Nephron (organoid): ENCODE measurements around the gene RGS19.

Experiments used
- H3K27ac Mint-ChIP-seq, 3 experiments: 2 replicates each; pipeline ENCODE4 v1.8.0; 2020; ENCODE audit warnings: mixed read lengths in 3 of 3, mild to moderate bottlenecking in 2 of 3, moderate library complexity in 1 of 3
- H3K27me3 Mint-ChIP-seq: 2 replicates; pipeline ENCODE4 v1.8.0; 2021; ENCODE audit warnings: low read depth, mild to moderate bottlenecking, moderate library complexity, mixed read lengths
- H3K36me3 Mint-ChIP-seq: 2 replicates; pipeline ENCODE4 v1.8.0; 2020; ENCODE audit warnings: low read depth, mixed read lengths
- H3K4me1 Mint-ChIP-seq: 2 replicates; pipeline ENCODE4 v1.8.0; 2020; ENCODE audit warnings: mixed read lengths
- H3K4me3 Mint-ChIP-seq, 3 experiments: 2 replicates each; pipeline ENCODE4 v1.8.0; 2020; ENCODE audit warnings: mild to moderate bottlenecking in 3 of 3, mixed read lengths in 3 of 3, moderate library complexity in 2 of 3
- H3K9me3 Mint-ChIP-seq: 2 replicates; pipeline ENCODE4 v1.8.0; 2020; ENCODE audit warnings: mixed read lengths
- TF ChIP-seq, protein P1 (sequence below), 3 experiments: fragments of 200-600 bp; sonication (generic); IDR thresholded peaks; one replicate each; pipeline ENCODE4 v1.5.0; 2021; ENCODE audit warnings: antibody characterized with exemption in 3 of 3; ENCODE audit not compliant: unreplicated experiment in 3 of 3

Gene RGS19

DNA sequence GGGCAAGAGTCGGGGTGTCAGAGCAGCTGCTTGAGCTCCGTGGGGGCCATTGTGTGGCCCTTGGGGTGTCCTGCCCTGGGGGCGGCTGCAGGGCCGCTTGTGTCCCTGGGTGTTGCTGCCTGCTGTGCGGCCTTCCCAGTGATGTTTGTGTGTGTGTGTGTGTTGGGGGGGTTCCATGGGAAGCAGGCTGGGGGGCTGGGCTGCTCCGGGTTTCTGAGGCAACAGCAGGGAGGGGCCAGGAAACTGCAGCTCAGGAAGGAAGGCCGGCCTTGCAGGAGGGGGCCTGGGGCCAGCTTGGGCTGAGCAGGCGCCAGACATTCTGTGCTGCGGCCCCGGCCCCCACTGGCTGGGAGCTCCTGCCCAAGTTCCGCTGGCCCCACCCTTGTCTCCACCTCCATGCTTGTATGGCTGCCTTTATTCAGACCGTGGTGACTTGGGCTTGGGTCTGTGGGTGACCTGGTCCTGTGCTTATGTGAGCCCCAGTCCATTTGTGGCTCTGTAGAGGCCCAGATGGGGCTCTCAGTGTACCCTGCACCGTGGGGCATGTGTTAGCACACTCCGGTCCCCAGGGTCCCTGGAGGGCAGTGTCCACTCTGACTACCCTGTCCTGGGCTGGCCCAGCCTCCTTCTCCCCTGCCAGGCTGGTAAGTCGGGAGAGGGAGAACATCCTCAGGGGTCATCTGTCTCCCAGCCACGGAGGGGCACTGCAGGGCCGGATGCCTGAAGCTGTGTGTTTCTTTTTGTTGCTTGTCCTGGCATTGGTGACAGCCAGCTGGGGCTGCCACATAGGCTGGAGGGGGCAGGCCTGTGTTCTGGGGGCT lies 25.3 kb downstream of the RGS19 start:
- H3K27me3 Mint-ChIP-seq = peaks cover 32% of the 10 kb centered on the region
- no peaks in the 10 kb centered on the region for H3K9me3 Mint-ChIP-seq
- TF ChIP-seq, protein P1, sequence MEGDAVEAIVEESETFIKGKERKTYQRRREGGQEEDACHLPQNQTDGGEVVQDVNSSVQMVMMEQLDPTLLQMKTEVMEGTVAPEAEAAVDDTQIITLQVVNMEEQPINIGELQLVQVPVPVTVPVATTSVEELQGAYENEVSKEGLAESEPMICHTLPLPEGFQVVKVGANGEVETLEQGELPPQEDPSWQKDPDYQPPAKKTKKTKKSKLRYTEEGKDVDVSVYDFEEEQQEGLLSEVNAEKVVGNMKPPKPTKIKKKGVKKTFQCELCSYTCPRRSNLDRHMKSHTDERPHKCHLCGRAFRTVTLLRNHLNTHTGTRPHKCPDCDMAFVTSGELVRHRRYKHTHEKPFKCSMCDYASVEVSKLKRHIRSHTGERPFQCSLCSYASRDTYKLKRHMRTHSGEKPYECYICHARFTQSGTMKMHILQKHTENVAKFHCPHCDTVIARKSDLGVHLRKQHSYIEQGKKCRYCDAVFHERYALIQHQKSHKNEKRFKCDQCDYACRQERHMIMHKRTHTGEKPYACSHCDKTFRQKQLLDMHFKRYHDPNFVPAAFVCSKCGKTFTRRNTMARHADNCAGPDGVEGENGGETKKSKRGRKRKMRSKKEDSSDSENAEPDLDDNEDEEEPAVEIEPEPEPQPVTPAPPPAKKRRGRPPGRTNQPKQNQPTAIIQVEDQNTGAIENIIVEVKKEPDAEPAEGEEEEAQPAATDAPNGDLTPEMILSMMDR (IDR thresholded peaks at IDR 0.05; ENCODE audit: unreplicated experiment in 3 of 3) = peak in 1 of 3 experiments; percentile 18
- H3K4me1 Mint-ChIP-seq = peaks cover 11% of the 10 kb centered on the region
- peak overlapping the region; percentile 34 to 50 (median 36) for H3K4me3 Mint-ChIP-seq
- no peaks in the 10 kb centered on the region for H3K36me3 Mint-ChIP-seq
- H3K27ac Mint-ChIP-seq = peak overlapping the region; percentile 56 to 66 (median 62)

DNA sequence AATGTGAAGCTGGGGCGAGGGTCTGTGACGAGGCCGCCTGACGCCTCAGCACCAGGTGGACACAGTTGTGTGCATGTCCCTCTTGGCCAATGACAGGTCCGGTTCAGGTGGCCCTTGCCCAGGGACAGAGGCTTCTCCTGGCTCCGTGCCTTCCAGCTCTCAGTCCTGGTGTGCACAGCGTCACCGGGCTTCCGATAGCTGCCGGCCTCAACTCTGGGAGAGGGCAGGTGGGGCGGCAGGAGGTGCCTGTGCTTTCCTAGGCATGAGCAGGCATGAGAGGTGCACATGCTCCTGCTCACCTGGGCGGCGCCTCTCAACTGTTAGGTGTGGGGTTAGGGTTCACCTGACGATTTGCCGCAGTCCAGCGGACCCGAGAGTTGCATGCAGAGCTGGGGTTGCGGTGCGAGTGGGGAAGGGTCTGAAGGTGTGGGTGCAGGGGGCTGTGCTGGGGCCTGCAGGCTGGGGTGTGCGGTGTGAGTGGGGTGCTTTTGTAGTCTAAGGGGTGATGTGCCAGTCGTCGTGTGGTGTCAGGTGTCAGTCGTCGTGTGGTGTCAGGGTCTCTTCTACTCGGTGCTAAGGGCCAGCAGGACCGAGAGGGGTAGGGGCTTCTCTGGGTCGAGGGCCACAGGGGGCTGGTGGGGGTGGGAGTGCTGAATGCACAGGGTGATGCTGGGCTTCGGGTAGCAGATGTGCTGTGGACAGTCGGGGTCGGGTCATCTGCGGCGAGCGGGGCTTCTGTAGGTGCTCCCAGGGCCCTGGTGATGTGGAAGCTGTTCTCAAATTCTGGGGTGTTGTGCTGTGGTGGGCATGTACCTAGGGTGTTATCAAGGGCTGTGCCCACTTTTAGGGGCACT lies 26.1 kb downstream of the RGS19 start:
- Mint-ChIP-seq H3K9me3 (no peaks in the 10 kb centered on the region), H3K27ac (peak overlapping the region; percentile 47 to 66 (median 62)), H3K4me3 (peak overlapping the region; percentile 30 to 50 (median 32)), H3K36me3 (no peaks in the 10 kb centered on the region), H3K4me1 (peaks cover 11% of the 10 kb centered on the region), H3K27me3 (peaks cover 35% of the 10 kb centered on the region)
- TF ChIP-seq, protein P1 (IDR thresholded peaks at IDR 0.05; ENCODE audit: unreplicated experiment in 3 of 3) = no peak

DNA sequence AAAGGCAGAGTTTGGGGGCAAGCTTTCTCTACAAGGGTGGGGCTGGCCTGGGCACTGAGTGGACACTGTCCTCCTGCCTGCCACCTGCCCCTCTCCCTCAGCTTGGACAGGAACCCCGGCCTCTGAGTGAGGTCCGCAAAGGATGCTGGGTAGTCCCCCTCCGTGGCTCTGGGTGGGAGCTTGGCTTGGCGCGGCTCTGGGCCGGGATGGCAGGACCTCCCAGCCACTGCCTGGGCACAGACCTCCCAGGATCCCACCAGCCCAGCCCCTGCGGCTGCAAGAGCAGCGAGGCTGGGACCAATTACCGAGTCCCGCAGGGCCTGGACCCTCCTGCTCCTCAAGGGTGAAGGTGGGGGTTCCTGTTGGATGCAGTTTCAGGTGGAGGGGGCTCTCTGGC lies 27.0 kb downstream of the RGS19 start:
- Mint-ChIP-seq H3K4me3 (no peak overlapping the region), H3K9me3 (no peaks in the 10 kb centered on the region), H3K27me3 (peaks cover 43% of the 10 kb centered on the region), H3K36me3 (no peaks in the 10 kb centered on the region), H3K4me1 (peaks cover 11% of the 10 kb centered on the region), H3K27ac (no peak overlapping the region)
- TF ChIP-seq, protein P1 (IDR thresholded peaks at IDR 0.05; ENCODE audit: unreplicated experiment in 3 of 3) = no peak

DNA sequence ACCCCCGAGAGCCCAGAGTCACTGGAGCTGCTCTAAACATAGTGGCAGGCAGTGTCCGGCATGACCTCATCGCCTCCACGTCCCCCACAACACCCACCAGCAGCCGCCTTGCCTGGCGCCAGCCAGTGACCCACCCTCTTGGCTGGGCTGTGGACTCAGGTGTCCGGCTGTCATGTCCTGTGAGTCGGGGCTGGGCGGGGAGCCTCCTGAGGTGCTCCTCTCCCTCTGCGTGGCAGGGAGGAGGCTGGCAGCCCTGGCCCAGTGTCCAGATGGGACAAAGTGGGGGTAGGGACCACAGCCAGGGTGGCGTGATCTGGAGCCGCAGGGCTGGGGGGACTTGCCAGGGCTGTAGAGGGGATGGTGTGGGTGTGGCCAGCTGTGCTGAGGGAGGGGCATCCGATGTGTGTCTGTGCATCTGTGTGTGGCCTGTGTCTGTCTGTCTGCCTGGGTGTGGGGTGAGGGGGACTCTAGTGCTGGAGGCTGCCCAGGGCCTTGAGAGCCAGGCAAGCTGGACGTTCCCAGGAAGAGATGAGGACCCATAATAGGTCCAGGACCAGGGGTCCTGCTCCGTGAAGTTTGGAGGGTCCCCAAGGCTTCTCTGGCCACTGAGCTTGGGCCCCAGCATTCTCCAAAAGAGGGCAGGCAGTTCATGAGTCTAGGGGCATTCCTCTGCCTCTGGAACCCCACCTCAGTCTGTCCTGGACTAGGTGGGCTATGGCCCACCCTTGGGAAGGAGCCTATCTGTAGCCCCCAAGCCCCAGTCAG lies 27.6 kb downstream of the RGS19 start:
- peak overlapping the region in 2 of 3 experiments; percentile 14 to 56 for H3K4me3 Mint-ChIP-seq
- no peaks in the 10 kb centered on the region for H3K36me3 Mint-ChIP-seq
- peak overlapping the region in 1 of 3 experiments; percentile 49 for H3K27ac Mint-ChIP-seq
- peaks cover 11% of the 10 kb centered on the region for H3K4me1 Mint-ChIP-seq
- peaks cover 49% of the 10 kb centered on the region for H3K27me3 Mint-ChIP-seq
- TF ChIP-seq, protein P1 (IDR thresholded peaks at IDR 0.05; ENCODE audit: unreplicated experiment in 3 of 3) = no peak
- H3K9me3 Mint-ChIP-seq = no peaks in the 10 kb centered on the region

DNA sequence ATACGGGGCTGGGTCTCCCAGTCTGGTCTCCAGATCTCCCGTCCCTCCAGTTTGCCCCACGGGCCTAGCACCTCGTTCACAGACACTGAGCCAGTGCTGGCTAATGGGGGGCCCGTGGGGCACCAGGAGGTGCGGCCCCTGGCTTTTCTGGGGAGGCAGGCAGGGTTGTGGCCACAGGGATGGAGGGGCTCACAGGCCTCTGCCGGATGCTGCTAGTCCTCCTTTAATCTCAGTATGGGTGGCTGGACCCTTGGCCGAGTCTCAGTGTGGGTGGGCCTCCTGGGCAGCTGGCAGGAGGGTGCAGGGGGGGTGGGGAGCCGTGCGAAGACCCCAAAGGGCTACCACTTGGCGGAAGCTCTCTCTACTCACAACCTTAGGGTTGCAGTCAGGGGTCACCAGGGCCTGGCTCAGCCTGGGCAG lies 28.3 kb downstream of the RGS19 start:
- Mint-ChIP-seq H3K4me1 (peaks cover 11% of the 10 kb centered on the region), H3K27ac (no peak overlapping the region), H3K27me3 (peaks cover 56% of the 10 kb centered on the region), H3K4me3 (peak overlapping the region in 1 of 3 experiments; percentile 25), H3K9me3 (no peaks in the 10 kb centered on the region), H3K36me3 (no peaks in the 10 kb centered on the region)
- TF ChIP-seq, protein P1 (IDR thresholded peaks at IDR 0.05; ENCODE audit: unreplicated experiment in 3 of 3) = no peak
